Measurements from ENCODE around the gene CSRP3. TPM values are rescaled to one million over a fixed set of nuclear protein-coding genes. Genes with fewer than 3 reads are reported as not detected.

Gene CSRP3
- total and polyA plus RNA-seq, 2 donors (not counting 1 experiment from before 2014, with no cell fraction given): not detected

- H3K27me3 ChIP-seq (ENCODE audit: control insufficient read depth, insufficient read depth, low read length): no peaks in the 10 kb centered on the region
- TF ChIP-seq CTCF (conservative IDR thresholded peaks at IDR 0.05 in 1 of 2, IDR thresholded peaks at IDR 0.05 in 1 of 2; ENCODE audit: low read depth in 1 of 2, low read length in 2 of 2) (no peak), EZH2 (IDR thresholded peaks at IDR 0.05; ENCODE audit: low read length, missing control alignments) (no peak)
- no peaks in the 10 kb centered on the region for H3K9me3 ChIP-seq (ENCODE audit: control insufficient read depth, insufficient read depth, low read depth, low read length)
- no peaks in the 10 kb centered on the region for H3K4me1 ChIP-seq (ENCODE audit: control insufficient read depth, extremely low read depth, insufficient read depth, low read length)
- no peaks in the 10 kb centered on the region for H3K36me3 ChIP-seq (ENCODE audit: control insufficient read depth, insufficient read depth, low read length)
- H2AFZ ChIP-seq (ENCODE audit: low read length): no peak overlapping the region
- no peaks in the 10 kb centered on the region for H4K20me1 ChIP-seq (ENCODE audit: control insufficient read depth, extremely low read depth, insufficient read depth, low read length)
- no peak overlapping the region for H3K9ac ChIP-seq (ENCODE audit: insufficient read depth, low read length)
- H3K79me2 ChIP-seq (ENCODE audit: control insufficient read depth, insufficient read depth, low read length): no peaks in the 10 kb centered on the region
- H3K4me3 ChIP-seq (replicated peaks in 1 of 4; ENCODE audit: control extremely low read depth in 1 of 4, insufficient read depth in 1 of 4, low read depth in 3 of 4, low read length in 4 of 4): no peak overlapping the region
- no peak overlapping the region for H3K27ac ChIP-seq (ENCODE audit: insufficient read depth, low read length)
- H3K4me2 ChIP-seq (ENCODE audit: extremely low read depth, insufficient read depth, low read length): no peak overlapping the region
- DNase-seq (ENCODE audit: low read depth in 2 of 2): no peak
Measured at GRCh38 chr11:19181531-19182261, 20.1 kb downstream of the CSRP3 start.

- Histone ChIP-seq H3K4me2 (ENCODE audit: extremely low read depth, insufficient read depth, low read length) (no peak overlapping the region), H3K4me1 (ENCODE audit: control insufficient read depth, extremely low read depth, insufficient read depth, low read length) (no peaks in the 10 kb centered on the region), H3K27ac (ENCODE audit: insufficient read depth, low read length) (no peak overlapping the region), H3K9ac (ENCODE audit: insufficient read depth, low read length) (no peak overlapping the region), H3K79me2 (ENCODE audit: control insufficient read depth, insufficient read depth, low read length) (no peaks in the 10 kb centered on the region), H3K4me3 (replicated peaks in 1 of 4; ENCODE audit: control extremely low read depth in 1 of 4, insufficient read depth in 1 of 4, low read depth in 3 of 4, low read length in 4 of 4) (no peak overlapping the region), H3K27me3 (ENCODE audit: control insufficient read depth, insufficient read depth, low read length) (no peaks in the 10 kb centered on the region), H3K9me3 (ENCODE audit: control insufficient read depth, insufficient read depth, low read depth, low read length) (no peaks in the 10 kb centered on the region), H3K36me3 (ENCODE audit: control insufficient read depth, insufficient read depth, low read length) (no peaks in the 10 kb centered on the region), H4K20me1 (ENCODE audit: control insufficient read depth, extremely low read depth, insufficient read depth, low read length) (no peaks in the 10 kb centered on the region), H2AFZ (ENCODE audit: low read length) (no peak overlapping the region)
- DNase-seq (ENCODE audit: low read depth in 2 of 2): no peak
- TF ChIP-seq EZH2 (IDR thresholded peaks at IDR 0.05; ENCODE audit: low read length, missing control alignments) (no peak), CTCF (conservative IDR thresholded peaks at IDR 0.05 in 1 of 2, IDR thresholded peaks at IDR 0.05 in 1 of 2; ENCODE audit: low read depth in 1 of 2, low read length in 2 of 2) (no peak)
Measured at GRCh38 chr11:19176629-19177186, 25.1 kb downstream of the CSRP3 start.

GRCh38 chr11:19173964-19174638 lies 27.7 kb downstream of the CSRP3 start:
- no peaks in the 10 kb centered on the region for H3K9me3 ChIP-seq (ENCODE audit: control insufficient read depth, insufficient read depth, low read depth, low read length)
- H3K27me3 ChIP-seq (ENCODE audit: control insufficient read depth, insufficient read depth, low read length): no peaks in the 10 kb centered on the region
- TF ChIP-seq EZH2 (IDR thresholded peaks at IDR 0.05; ENCODE audit: low read length, missing control alignments) (no peak), CTCF (conservative IDR thresholded peaks at IDR 0.05 in 1 of 2, IDR thresholded peaks at IDR 0.05 in 1 of 2; ENCODE audit: low read depth in 1 of 2, low read length in 2 of 2) (no peak)
- H3K79me2 ChIP-seq (ENCODE audit: control insufficient read depth, insufficient read depth, low read length): no peaks in the 10 kb centered on the region
- DNase-seq (ENCODE audit: low read depth in 2 of 2): no peak
- H3K4me2 ChIP-seq (ENCODE audit: extremely low read depth, insufficient read depth, low read length): no peak overlapping the region
- no peak overlapping the region for H2AFZ ChIP-seq (ENCODE audit: low read length)
- H3K27ac ChIP-seq (ENCODE audit: insufficient read depth, low read length): no peak overlapping the region
- H3K4me1 ChIP-seq (ENCODE audit: control insufficient read depth, extremely low read depth, insufficient read depth, low read length): no peaks in the 10 kb centered on the region
- no peaks in the 10 kb centered on the region for H3K36me3 ChIP-seq (ENCODE audit: control insufficient read depth, insufficient read depth, low read length)
- H3K4me3 ChIP-seq (replicated peaks in 1 of 4; ENCODE audit: control extremely low read depth in 1 of 4, insufficient read depth in 1 of 4, low read depth in 3 of 4, low read length in 4 of 4): no peak overlapping the region
- H4K20me1 ChIP-seq (ENCODE audit: control insufficient read depth, extremely low read depth, insufficient read depth, low read length): no peaks in the 10 kb centered on the region
- no peak overlapping the region for H3K9ac ChIP-seq (ENCODE audit: insufficient read depth, low read length)

Data from fibroblast of lung (primary cell).